GM19328 (cell line): ENCODE measurements around the gene FREM1.

Source experiments
- ATAC-seq: cut with Tn5 transposase; IDR thresholded peaks from one replicate; pipeline ENCODE4 v1.9.1; 2021; ENCODE audit warnings: mild to moderate bottlenecking, moderate library complexity; ENCODE audit not compliant: unreplicated experiment

Gene FREM1

DNA sequence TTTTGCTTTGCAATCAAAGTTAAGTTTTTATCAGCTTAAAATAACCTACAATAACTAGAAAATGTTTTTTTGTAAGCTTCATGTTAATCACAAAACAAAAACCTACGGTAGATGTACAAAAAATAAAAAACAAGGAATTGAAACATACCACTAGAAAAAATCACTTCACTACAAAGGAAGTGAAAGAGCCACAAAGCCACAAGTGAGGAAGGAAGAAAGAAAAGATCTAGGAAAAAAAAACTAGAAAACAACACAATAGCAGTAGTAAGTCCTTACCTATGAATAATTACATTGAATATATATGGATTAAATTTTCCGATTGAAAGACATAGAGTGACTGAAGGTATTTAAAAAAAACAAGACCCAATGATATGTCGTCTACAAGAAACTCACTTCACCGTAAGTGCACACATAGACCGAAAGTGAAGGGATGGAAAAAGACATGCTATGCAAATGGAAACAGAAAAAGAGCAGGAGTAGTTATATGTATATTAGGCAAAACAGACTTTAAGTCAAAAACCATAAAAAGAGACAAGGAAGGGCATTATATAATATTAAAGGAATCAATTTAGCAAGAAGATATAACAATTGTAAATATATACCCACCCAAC is 203.6 kb downstream of the FREM1 start:
- peak; percentile 75 for ATAC-seq

DNA sequence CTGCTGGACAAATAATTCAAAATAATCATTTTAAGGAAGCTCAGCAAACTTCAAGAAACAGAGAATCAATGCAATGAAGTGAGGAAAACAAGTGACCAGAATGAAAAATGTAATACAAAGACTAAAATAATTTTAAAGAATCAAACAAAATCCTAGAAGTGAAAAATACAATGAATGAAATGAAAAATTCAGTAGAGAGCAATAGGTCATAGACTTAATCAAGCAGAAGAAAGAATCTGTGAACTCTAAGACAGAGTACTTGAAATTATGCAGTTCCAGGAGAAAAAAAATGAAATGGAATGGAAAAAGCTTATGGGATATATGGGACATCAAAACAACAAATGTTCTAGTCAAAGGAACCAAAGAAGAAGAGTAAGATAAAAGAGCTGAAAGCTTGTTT is 205.1 kb downstream of the FREM1 start:
- no peak for ATAC-seq

DNA sequence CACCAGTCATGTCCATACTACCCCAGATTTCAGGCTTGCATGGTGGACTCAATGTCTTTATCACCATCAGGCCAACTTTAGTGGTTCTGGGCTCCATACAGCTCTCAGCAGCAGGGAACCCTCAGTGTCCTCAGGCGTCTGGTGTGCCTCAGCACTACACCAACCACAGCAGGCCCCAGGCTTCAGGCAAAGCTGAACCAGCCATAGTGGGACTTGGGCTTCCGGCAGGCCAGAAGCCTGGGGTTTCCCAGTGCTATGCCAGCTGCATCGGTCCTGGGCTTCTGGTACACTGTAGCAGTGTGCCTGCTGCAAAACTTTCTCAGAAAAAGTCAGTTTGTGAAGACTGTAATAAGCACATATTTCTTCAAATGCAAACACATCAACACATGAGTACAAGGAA is 205.9 kb downstream of the FREM1 start:
- ATAC-seq, result no peak

DNA sequence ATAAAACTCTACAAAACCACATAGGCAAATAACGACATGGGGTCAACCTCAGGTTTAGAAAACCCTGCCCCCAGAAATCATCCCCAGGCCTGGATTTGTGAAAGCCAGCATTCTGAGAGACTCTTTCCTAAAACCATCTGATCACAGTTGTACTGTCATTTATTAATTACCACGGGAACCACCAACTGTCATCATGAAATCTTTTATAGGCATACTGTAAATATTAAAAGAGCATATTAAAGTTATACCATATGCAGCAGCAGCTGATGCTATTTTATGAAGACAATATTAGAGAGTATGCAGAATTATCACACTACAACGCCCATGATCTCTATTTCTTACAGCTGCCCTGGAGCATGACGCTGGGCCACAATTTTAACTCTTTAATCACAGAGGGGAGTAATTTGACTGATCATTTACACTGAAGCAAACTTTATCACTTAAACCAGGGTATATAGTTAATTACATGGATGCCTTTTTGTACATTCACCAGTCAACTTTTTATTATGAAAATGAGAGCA is 208.0 kb downstream of the FREM1 start:
- ATAC-seq, result no peak

DNA sequence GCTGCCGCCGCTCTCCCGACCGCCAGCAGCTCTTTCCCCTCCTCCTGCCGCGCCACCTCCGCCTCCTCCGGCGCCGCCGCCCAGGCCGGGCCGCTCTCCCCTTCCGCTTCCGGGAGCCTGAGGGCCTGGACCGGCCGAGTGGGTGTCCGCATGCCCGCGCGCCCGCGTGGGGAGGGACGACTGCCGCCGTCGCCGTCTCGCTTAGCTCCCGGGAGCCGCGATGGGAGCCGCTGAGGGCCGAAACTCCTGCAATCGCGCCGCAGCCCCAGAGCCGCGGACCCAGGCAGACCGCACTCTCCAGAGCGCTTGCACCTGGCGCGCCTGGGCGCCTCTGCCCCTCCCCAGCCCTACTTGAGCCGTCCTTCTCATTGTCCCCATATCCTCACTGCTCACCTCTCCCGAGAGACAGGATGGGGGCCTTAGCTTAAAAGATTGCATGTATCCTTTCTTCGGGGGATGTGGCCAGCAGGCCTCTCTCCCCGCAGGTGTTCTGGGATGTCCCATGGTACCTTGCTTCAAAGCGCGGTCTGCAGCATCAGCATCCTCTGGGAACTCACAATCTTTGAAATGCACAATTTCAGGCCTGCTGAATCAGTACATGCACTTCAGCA is 216.9 kb downstream of the FREM1 start, which contains the start of gene ZDHHC21:
Gene ZDHHC21, minus strand, starts transcription at position 182 of the 611 bp plus-strand sequence. CDS start 19,092 bp downstream, outside the sequence.
- peak; percentile 71 for ATAC-seq

DNA sequence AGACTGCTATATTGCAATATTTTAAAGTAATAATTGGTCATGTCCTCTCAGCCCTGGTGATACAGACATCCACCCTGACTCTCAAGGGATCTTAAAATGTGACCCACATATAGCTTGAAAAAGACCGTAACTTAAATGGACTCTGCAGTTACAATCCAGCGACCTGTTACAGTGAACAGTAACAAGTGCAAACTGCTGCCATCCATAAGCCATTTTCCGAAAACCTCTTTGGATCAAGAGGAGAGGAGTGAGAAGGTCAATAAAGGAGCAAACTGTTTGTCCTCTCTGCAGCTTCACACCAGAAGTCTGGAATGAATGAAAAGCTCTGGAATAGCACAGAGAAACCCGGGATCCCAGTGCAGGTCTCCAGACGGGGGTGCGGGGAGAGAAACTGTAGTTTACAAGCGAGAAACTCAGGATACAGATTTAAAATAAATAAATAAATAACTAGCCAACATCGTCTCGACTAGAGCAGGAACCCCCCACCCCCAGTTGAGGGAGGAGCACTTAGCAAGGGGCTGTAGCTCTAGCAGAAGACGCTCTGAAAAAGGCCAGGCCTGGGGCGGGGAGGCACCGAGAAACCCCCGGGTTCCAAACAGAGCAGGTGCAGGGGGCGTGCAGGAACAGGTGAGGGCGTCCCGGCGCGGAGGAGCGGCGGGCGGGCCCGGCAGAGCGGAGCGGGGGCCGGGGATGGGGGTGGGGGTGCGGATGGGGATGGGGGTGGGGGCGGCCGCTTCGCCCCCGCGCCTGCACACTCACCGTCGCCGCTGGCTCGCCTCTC is 217.6 kb downstream of the FREM1 start:
- peak; percentile 24 for ATAC-seq

DNA sequence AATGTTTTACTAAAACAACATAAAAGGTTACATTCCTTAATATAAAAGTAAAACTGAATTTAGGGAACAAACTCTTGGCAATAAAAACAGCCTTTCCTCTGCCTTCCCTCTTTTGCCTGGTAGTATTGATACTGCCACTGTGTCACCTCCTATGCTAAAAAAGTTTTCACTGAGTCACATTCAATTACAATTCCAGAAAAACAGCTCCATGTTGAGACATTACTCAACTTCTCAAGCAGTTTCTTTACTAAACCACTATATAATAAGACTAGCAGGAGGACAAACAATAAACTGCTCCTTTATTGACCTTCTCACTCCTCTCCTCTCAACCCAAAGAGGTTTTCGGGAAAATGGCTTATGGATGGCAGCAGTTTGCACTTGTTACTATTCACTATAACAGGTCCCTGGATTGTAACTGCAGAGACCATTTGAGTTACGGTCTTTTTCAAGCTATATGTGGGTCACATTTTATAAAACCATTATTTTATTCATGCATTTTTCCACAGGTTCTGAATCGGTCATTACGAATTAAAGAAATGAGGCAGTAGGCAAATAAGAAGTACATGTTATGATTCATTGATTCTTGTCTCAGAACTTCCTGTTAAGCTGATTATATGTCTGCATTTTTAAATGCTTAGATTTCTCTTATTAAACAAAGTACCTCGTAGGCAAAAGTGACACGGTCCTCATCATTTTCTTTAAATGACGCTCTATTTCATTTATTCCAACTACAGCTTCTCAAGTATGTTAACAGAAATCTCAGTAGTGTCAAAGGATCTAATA is 219.1 kb downstream of the FREM1 start:
- no peak for ATAC-seq

DNA sequence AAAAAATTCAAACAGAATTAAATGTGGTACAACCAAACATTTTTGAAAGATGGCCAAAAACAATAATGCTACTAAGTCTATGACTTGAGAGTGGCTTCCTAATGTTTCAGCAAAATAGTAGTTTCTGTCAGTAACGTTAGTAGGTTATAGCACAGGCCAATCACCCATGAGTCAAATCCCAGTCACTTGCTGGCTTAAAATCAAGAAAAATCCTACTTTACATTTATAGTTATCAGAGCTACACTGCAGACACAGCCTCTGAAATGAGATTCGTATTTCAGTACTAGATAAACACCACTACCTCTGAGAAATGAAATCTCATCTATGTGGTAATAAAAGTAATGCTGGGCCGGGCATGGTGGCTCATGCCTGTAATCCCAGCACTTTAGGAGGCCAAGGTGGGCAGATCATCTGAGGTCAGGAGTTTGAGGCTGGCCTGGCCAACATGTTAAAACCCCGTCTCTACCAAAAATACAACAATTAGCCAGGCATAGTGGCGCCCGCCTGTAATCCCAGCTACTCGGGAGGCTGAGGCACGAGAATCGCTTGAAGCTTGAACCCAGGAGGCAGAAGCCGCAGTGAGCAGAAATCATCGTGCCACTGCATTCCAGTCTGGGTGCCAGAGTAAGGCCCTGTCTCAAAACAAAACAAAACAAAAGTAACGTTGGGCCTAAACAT is 223.0 kb downstream of the FREM1 start:
- no peak for ATAC-seq

DNA sequence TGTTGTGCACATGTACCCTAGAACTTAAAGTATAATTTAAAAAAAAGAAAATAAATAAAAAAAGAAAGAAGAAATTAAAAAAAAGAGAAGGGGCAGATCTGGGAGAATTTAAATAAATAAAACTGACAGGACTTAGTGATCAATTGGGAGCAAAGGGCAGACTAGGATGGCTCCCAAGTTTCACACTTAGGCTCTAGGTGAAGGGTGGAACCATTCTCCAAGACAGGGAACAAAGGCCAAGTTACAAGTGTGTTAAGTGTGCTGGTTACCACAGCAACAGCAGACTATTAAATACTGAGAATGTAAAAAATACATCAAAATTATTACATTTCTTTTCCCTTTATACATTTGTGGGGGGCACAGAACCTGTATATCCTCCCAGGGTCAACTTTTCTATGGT is 224.1 kb downstream of the FREM1 start:
- no peak for ATAC-seq
